CD4-positive, alpha-beta T cell treated with Interleukin-10 for 1 hour (primary cell): ENCODE data around the gene DAPK2.
"Not testable (repeated sequence)": the region's sequence is repeated elsewhere in the genome, so short reads cannot be mapped to it uniquely, and the experiment has no call there.

Experiments used
- DNase-seq: peaks from one replicate; pipeline ENCODE4 v3.0.0-alpha.2; 2020

The DAPK2 gene

GRCh38 chr15:64046421-64047153 is at the start of gene DAPK2:
DAPK2 (minus strand) TSS chr15:64046485; CDS start chr15:64040261, 6,224 bp downstream.
- DNase-seq, result peak; percentile 73

- DNase-seq, result no peak
Observed at GRCh38 chr15:64095431-64095794, 49.1 kb upstream of the DAPK2 start.

- DNase-seq, result peak; percentile 95
Observed at GRCh38 chr15:64093627-64094417, 47.5 kb upstream of the DAPK2 start, which contains the start of gene CIAO2A. CIAO2A (minus strand) TSS chr15:64093838; CDS start chr15:64093768, 70 bp downstream.

- DNase-seq, result peak; percentile 44
Observed at GRCh38 chr15:64092864-64093626, 46.8 kb upstream of the DAPK2 start.

- peak; percentile 51 for DNase-seq
Observed at GRCh38 chr15:64092075-64092820, 46.0 kb upstream of the DAPK2 start.

- no peak for DNase-seq
Observed at GRCh38 chr15:64090527-64090926, 44.2 kb upstream of the DAPK2 start.

GRCh38 chr15:64089543-64090280 is 43.4 kb upstream of the DAPK2 start:
- DNase-seq, result no peak

- no peak for DNase-seq
Observed at GRCh38 chr15:64082757-64083156, 36.5 kb upstream of the DAPK2 start.

GRCh38 chr15:64073496-64073895 is 27.2 kb upstream of the DAPK2 start:
- DNase-seq, result not testable (repeated sequence)

GRCh38 chr15:64072812-64073211 is 26.5 kb upstream of the DAPK2 start:
- DNase-seq, result no peak

GRCh38 chr15:64071931-64072765 is 25.9 kb upstream of the DAPK2 start:
- DNase-seq, result no peak

- no peak for DNase-seq
Observed at GRCh38 chr15:64070965-64071851, 24.9 kb upstream of the DAPK2 start.

- DNase-seq, result no peak
Observed at GRCh38 chr15:64070106-64070505, 23.8 kb upstream of the DAPK2 start.

GRCh38 chr15:64068133-64068532 is 21.8 kb upstream of the DAPK2 start:
- DNase-seq, result no peak

GRCh38 chr15:64067564-64068030 is 21.3 kb upstream of the DAPK2 start:
- DNase-seq, result peak; percentile 78

- DNase-seq, result no peak
Observed at GRCh38 chr15:64066451-64066850, 20.2 kb upstream of the DAPK2 start.

GRCh38 chr15:64060716-64061115 is 14.4 kb upstream of the DAPK2 start:
- no peak for DNase-seq

GRCh38 chr15:64059104-64059503 is 12.8 kb upstream of the DAPK2 start:
- not testable (repeated sequence) for DNase-seq

GRCh38 chr15:64058279-64058678 is 12.0 kb upstream of the DAPK2 start:
- DNase-seq, result no peak

GRCh38 chr15:64053674-64054073 is 7.4 kb upstream of the DAPK2 start:
- not testable (repeated sequence) for DNase-seq
